ENCODE results near the gene ZMIZ1.

- TF ChIP-seq, protein P1, sequence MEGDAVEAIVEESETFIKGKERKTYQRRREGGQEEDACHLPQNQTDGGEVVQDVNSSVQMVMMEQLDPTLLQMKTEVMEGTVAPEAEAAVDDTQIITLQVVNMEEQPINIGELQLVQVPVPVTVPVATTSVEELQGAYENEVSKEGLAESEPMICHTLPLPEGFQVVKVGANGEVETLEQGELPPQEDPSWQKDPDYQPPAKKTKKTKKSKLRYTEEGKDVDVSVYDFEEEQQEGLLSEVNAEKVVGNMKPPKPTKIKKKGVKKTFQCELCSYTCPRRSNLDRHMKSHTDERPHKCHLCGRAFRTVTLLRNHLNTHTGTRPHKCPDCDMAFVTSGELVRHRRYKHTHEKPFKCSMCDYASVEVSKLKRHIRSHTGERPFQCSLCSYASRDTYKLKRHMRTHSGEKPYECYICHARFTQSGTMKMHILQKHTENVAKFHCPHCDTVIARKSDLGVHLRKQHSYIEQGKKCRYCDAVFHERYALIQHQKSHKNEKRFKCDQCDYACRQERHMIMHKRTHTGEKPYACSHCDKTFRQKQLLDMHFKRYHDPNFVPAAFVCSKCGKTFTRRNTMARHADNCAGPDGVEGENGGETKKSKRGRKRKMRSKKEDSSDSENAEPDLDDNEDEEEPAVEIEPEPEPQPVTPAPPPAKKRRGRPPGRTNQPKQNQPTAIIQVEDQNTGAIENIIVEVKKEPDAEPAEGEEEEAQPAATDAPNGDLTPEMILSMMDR (IDR thresholded peaks at IDR 0.05), result no peak
- TF ChIP-seq, protein P2, sequence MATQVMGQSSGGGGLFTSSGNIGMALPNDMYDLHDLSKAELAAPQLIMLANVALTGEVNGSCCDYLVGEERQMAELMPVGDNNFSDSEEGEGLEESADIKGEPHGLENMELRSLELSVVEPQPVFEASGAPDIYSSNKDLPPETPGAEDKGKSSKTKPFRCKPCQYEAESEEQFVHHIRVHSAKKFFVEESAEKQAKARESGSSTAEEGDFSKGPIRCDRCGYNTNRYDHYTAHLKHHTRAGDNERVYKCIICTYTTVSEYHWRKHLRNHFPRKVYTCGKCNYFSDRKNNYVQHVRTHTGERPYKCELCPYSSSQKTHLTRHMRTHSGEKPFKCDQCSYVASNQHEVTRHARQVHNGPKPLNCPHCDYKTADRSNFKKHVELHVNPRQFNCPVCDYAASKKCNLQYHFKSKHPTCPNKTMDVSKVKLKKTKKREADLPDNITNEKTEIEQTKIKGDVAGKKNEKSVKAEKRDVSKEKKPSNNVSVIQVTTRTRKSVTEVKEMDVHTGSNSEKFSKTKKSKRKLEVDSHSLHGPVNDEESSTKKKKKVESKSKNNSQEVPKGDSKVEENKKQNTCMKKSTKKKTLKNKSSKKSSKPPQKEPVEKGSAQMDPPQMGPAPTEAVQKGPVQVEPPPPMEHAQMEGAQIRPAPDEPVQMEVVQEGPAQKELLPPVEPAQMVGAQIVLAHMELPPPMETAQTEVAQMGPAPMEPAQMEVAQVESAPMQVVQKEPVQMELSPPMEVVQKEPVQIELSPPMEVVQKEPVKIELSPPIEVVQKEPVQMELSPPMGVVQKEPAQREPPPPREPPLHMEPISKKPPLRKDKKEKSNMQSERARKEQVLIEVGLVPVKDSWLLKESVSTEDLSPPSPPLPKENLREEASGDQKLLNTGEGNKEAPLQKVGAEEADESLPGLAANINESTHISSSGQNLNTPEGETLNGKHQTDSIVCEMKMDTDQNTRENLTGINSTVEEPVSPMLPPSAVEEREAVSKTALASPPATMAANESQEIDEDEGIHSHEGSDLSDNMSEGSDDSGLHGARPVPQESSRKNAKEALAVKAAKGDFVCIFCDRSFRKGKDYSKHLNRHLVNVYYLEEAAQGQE (IDR thresholded peaks at IDR 0.05; ENCODE audit: insufficient read depth in 1 of 2, low read depth in 2 of 2, low read length in 1 of 2), result no peak
Measured at GRCh38 chr10:79065853-79066252, 2.9 kb upstream of the ZMIZ1 start.
